ENCODE data around the gene RSPH6A.

DNA sequence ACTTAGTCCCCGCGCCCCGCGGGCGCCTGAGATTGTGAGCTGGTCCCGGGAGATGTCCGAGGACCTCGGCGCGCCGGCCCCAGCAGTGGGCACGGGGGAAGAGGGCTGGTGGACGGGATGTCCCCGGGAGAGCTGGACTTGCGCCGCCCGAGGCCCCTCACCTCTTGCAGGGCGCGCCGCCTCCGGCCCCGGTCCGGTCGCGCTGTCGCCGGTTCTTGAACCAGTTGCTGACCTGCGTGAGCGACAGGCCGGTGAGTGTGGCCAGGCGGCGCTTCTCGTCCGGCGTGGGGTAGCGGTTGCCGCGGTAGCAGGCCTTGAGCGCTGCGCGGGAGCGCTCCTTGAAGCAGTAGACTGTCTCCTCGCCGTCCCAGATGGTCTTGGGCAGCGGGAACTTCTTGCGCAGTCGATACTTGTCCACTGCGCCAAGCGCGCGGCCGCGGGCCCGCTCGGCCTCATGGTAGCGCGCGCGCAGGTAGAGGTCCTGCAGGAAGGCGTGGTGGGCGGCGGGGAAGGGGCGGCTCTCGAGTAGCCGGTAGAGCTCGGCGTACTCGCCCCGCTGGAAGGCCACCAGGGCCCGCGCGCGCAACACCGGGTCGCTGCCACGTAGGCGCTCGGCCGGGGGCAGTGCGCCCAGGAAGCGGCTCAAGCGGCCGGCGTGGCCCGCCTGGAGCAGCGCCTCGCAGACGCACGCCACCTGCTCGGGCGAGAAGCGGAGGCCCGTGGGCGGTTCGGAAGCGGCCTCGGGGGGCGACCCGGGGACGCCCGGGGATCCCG, 47.0 kb downstream of the RSPH6A start:
- TF ChIP-seq, protein P1, sequence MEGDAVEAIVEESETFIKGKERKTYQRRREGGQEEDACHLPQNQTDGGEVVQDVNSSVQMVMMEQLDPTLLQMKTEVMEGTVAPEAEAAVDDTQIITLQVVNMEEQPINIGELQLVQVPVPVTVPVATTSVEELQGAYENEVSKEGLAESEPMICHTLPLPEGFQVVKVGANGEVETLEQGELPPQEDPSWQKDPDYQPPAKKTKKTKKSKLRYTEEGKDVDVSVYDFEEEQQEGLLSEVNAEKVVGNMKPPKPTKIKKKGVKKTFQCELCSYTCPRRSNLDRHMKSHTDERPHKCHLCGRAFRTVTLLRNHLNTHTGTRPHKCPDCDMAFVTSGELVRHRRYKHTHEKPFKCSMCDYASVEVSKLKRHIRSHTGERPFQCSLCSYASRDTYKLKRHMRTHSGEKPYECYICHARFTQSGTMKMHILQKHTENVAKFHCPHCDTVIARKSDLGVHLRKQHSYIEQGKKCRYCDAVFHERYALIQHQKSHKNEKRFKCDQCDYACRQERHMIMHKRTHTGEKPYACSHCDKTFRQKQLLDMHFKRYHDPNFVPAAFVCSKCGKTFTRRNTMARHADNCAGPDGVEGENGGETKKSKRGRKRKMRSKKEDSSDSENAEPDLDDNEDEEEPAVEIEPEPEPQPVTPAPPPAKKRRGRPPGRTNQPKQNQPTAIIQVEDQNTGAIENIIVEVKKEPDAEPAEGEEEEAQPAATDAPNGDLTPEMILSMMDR (IDR thresholded peaks at IDR 0.05 in 8 of 11, conservative IDR thresholded peaks at IDR 0.05 in 3 of 11): no peak
- no peak for TF ChIP-seq POLR2A (IDR thresholded peaks at IDR 0.05)

All from spleen (tissue), 7 donors.